Measurements from ENCODE around the gene SP6.

GRCh38 chr17:47869114-47869513 is 18.2 kb upstream of the SP6 start:
- no peak for TF ChIP-seq POLR2A (IDR thresholded peaks at IDR 0.05; ENCODE audit: low read length)
- TF ChIP-seq GATA1 (IDR thresholded peaks at IDR 0.05; ENCODE audit: low read depth, low read length), result no peak

All from erythroblast (primary cell).